Gastroesophageal sphincter (tissue), 4 donors: ENCODE results near the gene SLC37A1. TPM values are rescaled to one million over a fixed set of nuclear protein-coding genes. Genes with fewer than 3 reads are reported as not detected.
A peak's percentile ranks its signal among the peaks of the same experiment; 100 is the strongest.

ENCODE experiments used
- ATAC-seq: fragments of 150-250 bp; one replicate; pipeline ENCODE4 v1.9.1; 2016; ENCODE audit warnings: mild to moderate bottlenecking, moderate library complexity
- H3K27ac ChIP-seq, 4 donors: fragments of 200-600 bp; sonication (generic) in 3 of 4; 1 replicate in 3 of 4; 2 replicates in 1 of 4; pipeline ENCODE4 v1.5.1; 2016 to 2019
- H3K27me3 ChIP-seq: fragments of 200-600 bp; sonication (generic); one replicate; pipeline ENCODE4 v1.5.1; 2019
- H3K36me3 ChIP-seq, 2 donors: fragments of 200-600 bp; sonication (generic); one replicate each; pipeline ENCODE4 v1.5.1; 2019; ENCODE audit warnings: control low read depth in 1 of 2
- H3K4me1 ChIP-seq, 3 donors: fragments of 200-600 bp; sonication (generic); 1 replicate in 2 of 3; 2 replicates in 1 of 3; pipeline ENCODE4 v1.5.1; 2016 to 2019; ENCODE audit warnings: control low read depth in 2 of 3
- H3K4me3 ChIP-seq, 2 donors: fragments of 200-600 bp; sonication (generic); one replicate each; pipeline ENCODE4 v1.5.1; 2019; ENCODE audit warnings: mild to moderate bottlenecking in 1 of 2, moderate library complexity in 1 of 2
- H3K9me3 ChIP-seq, 3 donors: fragments of 200-600 bp; sonication (generic); one replicate each; pipeline ENCODE4 v1.5.1; 2017 to 2019; ENCODE audit warnings: control low read depth in 2 of 3
- CTCF ChIP-seq, 4 experiments: fragments of 200-600 bp in 2 of 4; fragments of 450-650 bp in 2 of 4; sonication (generic) in 1 of 4; IDR thresholded peaks; one replicate each; pipeline ENCODE4 v1.5.1; 2017 to 2019; ENCODE audit warnings: antibody characterized with exemption in 4 of 4, mild to moderate bottlenecking in 2 of 4, moderate library complexity in 2 of 4
- EP300 ChIP-seq: sonication (generic); formaldehyde crosslinking; IDR thresholded peaks from one replicate; pipeline ENCODE4 v1.6.1; 2017; ENCODE audit warnings: antibody characterized with exemption, mild to moderate bottlenecking
- POLR2A ChIP-seq, 2 donors: fragments of 450-650 bp; IDR thresholded peaks; one replicate each; pipeline ENCODE4 v1.6.1; 2017; ENCODE audit warnings: antibody characterized with exemption in 2 of 2, mild to moderate bottlenecking in 2 of 2, moderate library complexity in 1 of 2
- POLR2AphosphoS5 ChIP-seq: sonication (generic); formaldehyde crosslinking; IDR thresholded peaks from one replicate; pipeline ENCODE4 v1.6.1; 2017; ENCODE audit warnings: antibody characterized with exemption
- WGBS, 2 donors: methylation state at CpG; one replicate each; pipeline ENCODE4 v1.1.5; 2018; ENCODE audit warnings: low coverage in 1 of 2; 5-methylcytosine and 5-hydroxymethylcytosine counted together
- total RNA-seq, 4 donors: library from RNA; depleted of rRNA; stranded (reverse); fragments of >200 nt; gene quantifications; one replicate each; pipeline ENCODE4 v1.1.0, GENCODE V29; 2016

Gene SLC37A1
- total RNA-seq, 4 donors from 2014 or later = 3.7 to 7.8 (median 4.3) TPM

GRCh38 chr21:42534421-42535378 lies 21.0 kb downstream of the SLC37A1 start:
- Histone ChIP-seq H3K4me3 (peak overlapping the region in 1 of 2 donors; percentile 0), H3K27ac (peak overlapping the region in 1 of 4 donors; percentile 15), H3K4me1 (peaks cover 0 to 22% (median 0%) of the 10 kb centered on the region in 3 donors), H3K9me3 (no peaks in the 10 kb centered on the region), H3K36me3 (peaks cover 0 to 33% of the 10 kb centered on the region in 2 donors), H3K27me3 (no peaks in the 10 kb centered on the region)
- 71 to 82% methylated on average over 12 to 13 of the region's 28 CpGs for WGBS, 2 donors
- ATAC-seq = peak; percentile 32
- TF ChIP-seq POLR2AphosphoS5 = no peak
- no peak for TF ChIP-seq POLR2A (IDR thresholded peaks at IDR 0.05)
- TF ChIP-seq CTCF (IDR thresholded peaks at IDR 0.05) = no peak
- TF ChIP-seq EP300 = no peak

- Histone ChIP-seq H3K27me3 (no peaks in the 10 kb centered on the region), H3K27ac (no peak overlapping the region), H3K4me3 (no peak overlapping the region), H3K36me3 (peaks cover 0 to 43% of the 10 kb centered on the region in 2 donors), H3K4me1 (peaks cover 0 to 22% (median 0%) of the 10 kb centered on the region in 3 donors), H3K9me3 (no peaks in the 10 kb centered on the region)
- 67% methylated on average over 3 of the region's 17 CpGs; no CpG with 5 or more reads in 1 of the 2 donors for WGBS, 2 donors
- TF ChIP-seq POLR2AphosphoS5 (no peak), POLR2A (IDR thresholded peaks at IDR 0.05) (no peak), CTCF (IDR thresholded peaks at IDR 0.05) (no peak), EP300 (no peak)
- no peak for ATAC-seq
Measured at GRCh38 chr21:42535602-42536171, 22.0 kb downstream of the SLC37A1 start.

- H3K4me3 ChIP-seq = no peak overlapping the region
- 87 to 91% methylated on average over 5 of the region's 8 CpGs for WGBS, 2 donors
- ATAC-seq = no peak
- no peaks in the 10 kb centered on the region for H3K27me3 ChIP-seq
- H3K9me3 ChIP-seq = no peaks in the 10 kb centered on the region
- H3K36me3 ChIP-seq = peaks cover 0 to 50% of the 10 kb centered on the region in 2 donors
- H3K27ac ChIP-seq = no peak overlapping the region
- TF ChIP-seq POLR2A (IDR thresholded peaks at IDR 0.05) = no peak
- no peak for TF ChIP-seq POLR2AphosphoS5
- no peak for TF ChIP-seq EP300
- no peak for TF ChIP-seq CTCF (IDR thresholded peaks at IDR 0.05)
- H3K4me1 ChIP-seq = peaks cover 0 to 22% (median 0%) of the 10 kb centered on the region in 3 donors
Measured at GRCh38 chr21:42536601-42537000, 22.9 kb downstream of the SLC37A1 start.

- no peak for ATAC-seq
- TF ChIP-seq POLR2A (IDR thresholded peaks at IDR 0.05) (no peak), POLR2AphosphoS5 (no peak), CTCF (IDR thresholded peaks at IDR 0.05) (peak in 3 of 4 experiments; percentile 27 to 50 (median 34))
- Histone ChIP-seq H3K27me3 (no peaks in the 10 kb centered on the region), H3K4me3 (no peak overlapping the region), H3K4me1 (peaks cover 0 to 21% (median 0%) of the 10 kb centered on the region in 3 donors), H3K27ac (no peak overlapping the region), H3K36me3 (peaks cover 0 to 52% of the 10 kb centered on the region in 2 donors), H3K9me3 (no peaks in the 10 kb centered on the region)
- 72 to 73% methylated on average over 3 to 4 of the region's 4 CpGs for WGBS, 2 donors
Measured at GRCh38 chr21:42537106-42537742, 23.6 kb downstream of the SLC37A1 start.
